Astrocyte of the cerebellum (primary cell): ENCODE data around the gene ATP2A3.
A peak's percentile ranks its signal among the peaks of the same experiment; 100 is the strongest.

Experiments used
- DNase-seq: peaks from one replicate; pipeline ENCODE4 v3.0.0-alpha.2; 2011; ENCODE audit warnings: low read depth
- H3K4me3 ChIP-seq: 2 replicates; pipeline ENCODE4 v1.5.1; 2011; ENCODE audit warnings: mild to moderate bottlenecking, low read depth, low read length, moderate library complexity
- CTCF ChIP-seq: IDR thresholded peaks from 2 replicates; pipeline ENCODE4 v1.5.1; 2012; ENCODE audit warnings: low read length, low read depth, moderate library complexity, mild to moderate bottlenecking; ENCODE audit errors: missing control alignments
- in situ Hi-C: cut with HindIII; loops from 2 replicates; pipeline ENCODE4 v1.10.0; 2017; ENCODE audit warnings: low sequenced_read_pairs

The ATP2A3 gene

DNA sequence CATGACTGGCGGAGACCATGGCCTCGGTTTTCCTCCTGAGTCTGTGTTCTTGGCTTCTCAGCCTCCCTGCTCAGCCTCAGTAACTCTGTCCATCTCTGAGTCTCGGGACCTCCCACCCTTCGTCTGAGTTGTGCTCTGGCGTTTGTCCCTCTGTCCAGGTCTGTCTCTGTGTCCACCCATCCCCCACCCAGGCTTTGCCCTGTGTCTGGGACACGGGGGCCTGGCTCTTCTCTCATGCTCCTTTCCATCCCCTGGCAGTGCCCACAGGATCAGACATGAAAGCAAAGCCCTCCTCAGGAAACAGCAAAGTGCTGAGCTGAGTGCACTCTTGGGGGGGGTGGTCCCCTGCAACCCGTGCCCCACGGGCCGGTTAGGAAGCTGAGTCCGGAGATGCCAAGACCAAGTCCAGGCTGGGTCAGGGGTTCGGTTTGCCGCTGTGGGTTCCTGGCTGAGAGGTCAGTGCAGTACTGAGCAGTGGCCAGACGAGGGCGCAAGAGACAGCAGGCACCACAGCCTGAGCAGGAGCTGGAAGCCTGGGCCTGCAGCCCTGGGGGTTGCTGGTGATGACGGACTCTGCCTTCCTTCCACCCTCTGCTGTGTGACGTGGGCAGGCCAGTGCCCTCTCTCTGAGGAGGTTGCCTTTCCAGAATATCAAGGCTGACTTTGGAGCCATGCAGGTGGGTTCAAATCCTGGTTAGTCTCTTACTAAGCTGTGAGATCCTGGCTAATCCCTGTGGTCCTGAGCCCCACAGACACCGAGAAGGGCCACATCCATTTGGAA is 50.5 kb downstream of the ATP2A3 start:
- H3K4me3 ChIP-seq: no peak overlapping the region
- TF ChIP-seq CTCF: peak; percentile 98
- no peak for DNase-seq
- in situ Hi-C loops: no loop called here

DNA sequence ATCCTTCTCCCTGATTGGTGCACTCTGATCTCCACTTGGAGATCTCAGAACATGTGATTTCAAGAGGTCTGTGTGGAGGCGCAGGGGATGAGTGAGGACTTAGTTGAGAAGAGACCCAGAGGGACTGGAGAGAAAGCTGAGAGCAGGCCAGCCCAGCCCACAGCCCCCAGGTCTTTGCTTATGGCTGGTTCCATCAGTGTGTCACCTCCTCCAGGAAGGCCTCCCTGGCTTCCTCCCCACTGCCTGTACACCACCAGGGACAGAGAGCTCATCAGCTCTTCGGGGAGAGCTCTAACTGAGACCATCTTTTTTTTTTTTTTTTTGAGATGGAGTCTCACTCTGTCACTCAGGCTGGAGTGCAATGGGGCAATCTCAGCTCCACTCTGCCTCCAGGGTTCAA is 51.4 kb downstream of the ATP2A3 start:
- DNase-seq: no peak
- in situ Hi-C loops: no loop called here
- no peak for TF ChIP-seq CTCF
- H3K4me3 ChIP-seq: no peak overlapping the region

- no peak for DNase-seq
- in situ Hi-C loops: no loop called here
- no peak for TF ChIP-seq CTCF
Measured at GRCh38 chr17:3911271-3912053, 52.8 kb downstream of the ATP2A3 start.

GRCh38 chr17:3910420-3911270 is 53.6 kb downstream of the ATP2A3 start:
- no peak for DNase-seq
- TF ChIP-seq CTCF: no peak
- in situ Hi-C loops: no loop called here
- no peak overlapping the region for H3K4me3 ChIP-seq

More at GRCh38 chr17:3911271-3912053, 52.8 kb downstream of the ATP2A3 start:
- no peak overlapping the region for H3K4me3 ChIP-seq

GRCh38 chr17:3909257-3909656 is 55.0 kb downstream of the ATP2A3 start:
- TF ChIP-seq CTCF: no peak
- no peak for DNase-seq
- in situ Hi-C loops: loop anchor here (5.0 kb wide), 1 partner anchor 48 kb away; no protein-coding TSS in a partner anchor
- no peak overlapping the region for H3K4me3 ChIP-seq

- DNase-seq: no peak
- H3K4me3 ChIP-seq: no peak overlapping the region
- in situ Hi-C loops: loop anchor here (5.0 kb wide), 1 partner anchor 50 kb away; no protein-coding TSS in a partner anchor
- peak; percentile 9 for TF ChIP-seq CTCF
Measured at GRCh38 chr17:3907483-3908216, 56.6 kb downstream of the ATP2A3 start.
